H9 (cell line): ENCODE results near the gene FCAMR. TPM values are rescaled to one million over a fixed set of nuclear protein-coding genes. Genes with fewer than 3 reads are reported as not detected.

Experiments
- DNase-seq: peaks from one replicate; pipeline ENCODE4 v3.0.0-alpha.2; 2017
- H2AFZ ChIP-seq: one replicate; pipeline ENCODE4 v1.6.1; 2013; ENCODE audit warnings: mild to moderate bottlenecking, low read length, control low read depth, moderate library complexity
- H2AK5ac ChIP-seq: 2 replicates; pipeline ENCODE4 v1.6.1; 2013; ENCODE audit warnings: low read length, control low read depth, mixed read lengths; ENCODE audit not compliant: insufficient read length
- H2BK120ac ChIP-seq: one replicate; pipeline ENCODE4 v1.6.1; 2013; ENCODE audit warnings: low read depth, mild to moderate bottlenecking, low read length, control low read depth, inconsistent platforms; ENCODE audit not compliant: poor library complexity, severe bottlenecking
- H2BK12ac ChIP-seq: 2 replicates; pipeline ENCODE4 v1.6.1; 2013; ENCODE audit warnings: low read length, control low read depth, mixed read lengths, low read depth; ENCODE audit not compliant: insufficient read length
- H2BK15ac ChIP-seq: 2 replicates; pipeline ENCODE4 v1.6.1; 2013; ENCODE audit warnings: low read depth, low read length, control low read depth
- H2BK20ac ChIP-seq: one replicate; pipeline ENCODE4 v1.6.1; 2013; ENCODE audit warnings: low read depth, mild to moderate bottlenecking, low read length, control low read depth, inconsistent platforms; ENCODE audit not compliant: poor library complexity, severe bottlenecking
- H2BK5ac ChIP-seq: 2 replicates; pipeline ENCODE4 v1.6.1; 2013; ENCODE audit warnings: low read length, control low read depth, mixed read lengths; ENCODE audit not compliant: insufficient read length
- H3K14ac ChIP-seq: 2 replicates; pipeline ENCODE4 v1.6.1; 2013; ENCODE audit warnings: low read length, control low read depth; ENCODE audit not compliant: insufficient read depth
- H3K18ac ChIP-seq: 2 replicates; pipeline ENCODE4 v1.6.1; 2013; ENCODE audit warnings: low read depth, mild to moderate bottlenecking, mixed read lengths, low read length, control low read depth; ENCODE audit not compliant: insufficient read length
- H3K23ac ChIP-seq: 2 replicates; pipeline ENCODE4 v1.6.1; 2013; ENCODE audit warnings: low read length, control low read depth, mixed read lengths, low read depth; ENCODE audit not compliant: insufficient read length
- H3K23me2 ChIP-seq: 2 replicates; pipeline ENCODE4 v1.6.1; 2013; ENCODE audit warnings: low read depth, mild to moderate bottlenecking, mixed read lengths, low read length, control low read depth; ENCODE audit not compliant: insufficient read length, poor library complexity, severe bottlenecking
- H3K27ac ChIP-seq: 2 replicates; pipeline ENCODE4 v1.5.1; 2013; ENCODE audit warnings: low read length, control low read depth, mixed read lengths, low read depth; ENCODE audit not compliant: insufficient read length
- H3K27me3 ChIP-seq: 2 replicates; pipeline ENCODE4 v1.6.1; 2013; ENCODE audit warnings: low read length, control low read depth, inconsistent platforms; ENCODE audit not compliant: insufficient read depth
- H3K4ac ChIP-seq: 2 replicates; pipeline ENCODE4 v1.6.1; 2013; ENCODE audit warnings: low read depth, mild to moderate bottlenecking, control low read depth, inconsistent platforms, low read length, moderate library complexity
- H3K4me1 ChIP-seq: 2 replicates; pipeline ENCODE4 v1.6.1; 2013; ENCODE audit warnings: low read length, control low read depth, inconsistent platforms; ENCODE audit not compliant: insufficient read depth
- H3K4me2 ChIP-seq: 2 replicates; pipeline ENCODE4 v1.6.1; 2013; ENCODE audit warnings: low read length, control low read depth, mixed read lengths; ENCODE audit not compliant: insufficient read length, insufficient read depth
- H3K56ac ChIP-seq: 2 replicates; pipeline ENCODE4 v1.6.1; 2013; ENCODE audit warnings: low read depth, mild to moderate bottlenecking, mixed read lengths, low read length, control low read depth; ENCODE audit not compliant: insufficient read length
- H3K79me1 ChIP-seq: 2 replicates; pipeline ENCODE4 v1.6.1; 2013; ENCODE audit warnings: low read depth, mild to moderate bottlenecking, moderate library complexity, low read length, control low read depth, inconsistent platforms; ENCODE audit not compliant: insufficient read depth, poor library complexity, severe bottlenecking
- H3K79me2 ChIP-seq: 2 replicates; pipeline ENCODE4 v1.6.1; 2013; ENCODE audit warnings: low read length, control low read depth, inconsistent platforms; ENCODE audit not compliant: insufficient read depth
- H3K9ac ChIP-seq: 2 replicates; pipeline ENCODE4 v1.6.1; 2013; ENCODE audit warnings: low read length, control low read depth, mixed read lengths; ENCODE audit not compliant: insufficient read length; ENCODE audit errors: extremely low read depth
- H3K9me3 ChIP-seq: one replicate; pipeline ENCODE4 v1.6.1; 2013; ENCODE audit warnings: low read depth, low read length, inconsistent platforms; ENCODE audit not compliant: control insufficient read depth
- H3T11ph ChIP-seq: one replicate; pipeline ENCODE4 v1.6.1; 2013; ENCODE audit warnings: mild to moderate bottlenecking, low read length, control low read depth, inconsistent platforms
- H4K20me1 ChIP-seq: one replicate; pipeline ENCODE4 v1.6.1; 2013; ENCODE audit not compliant: control insufficient read depth, insufficient read length, insufficient read depth
- H4K5ac ChIP-seq: 2 replicates; pipeline ENCODE4 v1.6.1; 2013; ENCODE audit warnings: low read depth, mild to moderate bottlenecking, mixed read lengths, low read length, control low read depth; ENCODE audit not compliant: insufficient read length
- H4K8ac ChIP-seq: replicated peaks from 2 replicates; pipeline ENCODE4 v1.6.1; 2013; ENCODE audit warnings: low read length, control low read depth, mixed read lengths, low read depth; ENCODE audit not compliant: insufficient read length
- H4K91ac ChIP-seq: 2 replicates; pipeline ENCODE4 v1.6.1; 2013; ENCODE audit warnings: low read depth, mild to moderate bottlenecking, moderate library complexity, mixed read lengths, low read length, control low read depth; ENCODE audit not compliant: insufficient read length
- H3K27ac Mint-ChIP-seq, 3 experiments: 2 replicates in 2 of 3; 3 replicates in 1 of 3; pipeline ENCODE4 v1.8.0; 2020 to 2021; ENCODE audit warnings: mixed read lengths in 3 of 3, mild to moderate bottlenecking in 1 of 3, moderate library complexity in 1 of 3
- H3K27me3 Mint-ChIP-seq: 2 replicates; pipeline ENCODE4 v1.8.0; 2021; ENCODE audit warnings: low read depth, mild to moderate bottlenecking, moderate library complexity, mixed read lengths
- H3K36me3 Mint-ChIP-seq, 3 experiments: 2 replicates in 2 of 3; 3 replicates in 1 of 3; pipeline ENCODE4 v1.8.0; 2020 to 2021; ENCODE audit warnings: low read depth in 3 of 3, mixed read lengths in 3 of 3; ENCODE audit not compliant: insufficient read depth in 1 of 3
- H3K4me1 Mint-ChIP-seq, 2 experiments: 2 replicates each; pipeline ENCODE4 v1.8.0; 2020; ENCODE audit warnings: mixed read lengths in 2 of 2
- H3K4me3 Mint-ChIP-seq, 2 experiments: 2 replicates in 1 of 2; 3 replicates in 1 of 2; pipeline ENCODE4 v1.8.0; 2020 to 2021; ENCODE audit warnings: mild to moderate bottlenecking in 2 of 2, mixed read lengths in 2 of 2, moderate library complexity in 1 of 2
- H3K9me3 Mint-ChIP-seq, 2 experiments: 2 replicates in 1 of 2; 3 replicates in 1 of 2; pipeline ENCODE4 v1.8.0; 2020; ENCODE audit warnings: mild to moderate bottlenecking in 2 of 2, mixed read lengths in 2 of 2, moderate library complexity in 1 of 2
- total RNA-seq: library from RNA; stranded (reverse); gene quantifications from 2 replicates; pipeline ENCODE4 v1.2.1, GENCODE V29; 2021
- TF ChIP-seq, protein P1 (sequence below): fragments of 200-600 bp; sonication (generic); conservative IDR thresholded peaks from 3 replicates; pipeline ENCODE4 v1.8.0; 2021; ENCODE audit warnings: antibody characterized with exemption, mild to moderate bottlenecking

FCAMR gene
- total RNA-seq, 1 experiment from 2014 or later: not detected

DNA sequence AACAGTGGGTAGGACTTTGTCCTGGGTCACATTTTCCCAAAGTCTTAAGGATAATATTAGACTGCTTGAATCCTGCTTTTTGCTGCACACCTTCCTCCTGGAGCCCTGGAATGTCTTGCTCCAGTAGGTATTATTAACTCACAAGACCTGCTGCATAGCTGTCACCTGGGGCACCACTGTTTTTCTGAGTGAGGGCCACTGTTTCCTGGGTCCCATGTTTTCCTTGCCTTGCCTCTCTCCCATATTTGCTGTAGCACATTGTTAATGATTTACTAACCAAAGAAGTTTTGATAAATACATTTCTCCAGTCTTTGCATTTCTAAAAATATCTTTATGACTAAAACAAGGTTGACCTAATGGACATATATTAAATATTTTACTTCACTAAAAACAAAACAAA, 22.5 kb upstream of the FCAMR start:
- no peak overlapping the region for H3K27ac ChIP-seq
- no peak overlapping the region for H2BK15ac ChIP-seq
- H3K14ac ChIP-seq: no peak overlapping the region
- no peak overlapping the region for H2BK12ac ChIP-seq
- no peak overlapping the region for H4K5ac ChIP-seq
- H3K9ac ChIP-seq: no peak overlapping the region
- no peak for DNase-seq
- Mint-ChIP-seq H3K9me3 (no peaks in the 10 kb centered on the region), H3K27me3 (peaks cover 11% of the 10 kb centered on the region), H3K4me1 (no peaks in the 10 kb centered on the region), H3K27ac (no peak overlapping the region), H3K4me3 (no peak overlapping the region), H3K36me3 (no peaks in the 10 kb centered on the region; a peak in 1 of 7 replicates)
- H3K79me1 ChIP-seq: no peaks in the 10 kb centered on the region
- H3K27me3 ChIP-seq: no peaks in the 10 kb centered on the region
- H4K8ac ChIP-seq: no peak overlapping the region
- no peak overlapping the region for H3T11ph ChIP-seq
- no peaks in the 10 kb centered on the region for H3K4me1 ChIP-seq
- TF ChIP-seq, protein P1, sequence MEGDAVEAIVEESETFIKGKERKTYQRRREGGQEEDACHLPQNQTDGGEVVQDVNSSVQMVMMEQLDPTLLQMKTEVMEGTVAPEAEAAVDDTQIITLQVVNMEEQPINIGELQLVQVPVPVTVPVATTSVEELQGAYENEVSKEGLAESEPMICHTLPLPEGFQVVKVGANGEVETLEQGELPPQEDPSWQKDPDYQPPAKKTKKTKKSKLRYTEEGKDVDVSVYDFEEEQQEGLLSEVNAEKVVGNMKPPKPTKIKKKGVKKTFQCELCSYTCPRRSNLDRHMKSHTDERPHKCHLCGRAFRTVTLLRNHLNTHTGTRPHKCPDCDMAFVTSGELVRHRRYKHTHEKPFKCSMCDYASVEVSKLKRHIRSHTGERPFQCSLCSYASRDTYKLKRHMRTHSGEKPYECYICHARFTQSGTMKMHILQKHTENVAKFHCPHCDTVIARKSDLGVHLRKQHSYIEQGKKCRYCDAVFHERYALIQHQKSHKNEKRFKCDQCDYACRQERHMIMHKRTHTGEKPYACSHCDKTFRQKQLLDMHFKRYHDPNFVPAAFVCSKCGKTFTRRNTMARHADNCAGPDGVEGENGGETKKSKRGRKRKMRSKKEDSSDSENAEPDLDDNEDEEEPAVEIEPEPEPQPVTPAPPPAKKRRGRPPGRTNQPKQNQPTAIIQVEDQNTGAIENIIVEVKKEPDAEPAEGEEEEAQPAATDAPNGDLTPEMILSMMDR: no peak
- H4K91ac ChIP-seq: no peak overlapping the region
- no peak overlapping the region for H2BK20ac ChIP-seq
- no peak overlapping the region for H3K4me2 ChIP-seq
- no peak overlapping the region for H3K23ac ChIP-seq
- H2BK5ac ChIP-seq: no peak overlapping the region
- H3K23me2 ChIP-seq: no peaks in the 10 kb centered on the region
- no peaks in the 10 kb centered on the region for H4K20me1 ChIP-seq
- no peaks in the 10 kb centered on the region for H3K9me3 ChIP-seq
- no peak overlapping the region for H3K18ac ChIP-seq
- H2AK5ac ChIP-seq: no peak overlapping the region
- no peak overlapping the region for H3K56ac ChIP-seq
- no peak overlapping the region for H2AFZ ChIP-seq
- H3K79me2 ChIP-seq: no peaks in the 10 kb centered on the region
- no peak overlapping the region for H2BK120ac ChIP-seq
- H3K4ac ChIP-seq: no peak overlapping the region
